Adrenal gland (tissue), 5 donors: ENCODE data around the gene CHRDL1.

ENCODE experiments used
- CTCF ChIP-seq, 6 experiments: fragments of 450-650 bp in 4 of 6; fragments of 200-600 bp in 2 of 6; sonication (generic) in 1 of 6; IDR thresholded peaks; 1 replicate in 5 of 6; 2 replicates in 1 of 6; pipeline versions ENCODE4 v1.5.1 to v1.8.0; 2016 to 2021; ENCODE audit warnings: antibody characterized with exemption in 6 of 6, mild to moderate bottlenecking in 2 of 6, moderate library complexity in 1 of 6
- POLR2A ChIP-seq, 2 donors: fragments of 450-650 bp; IDR thresholded peaks; one replicate each; pipeline ENCODE4 v1.6.1; 2017; ENCODE audit warnings: antibody characterized with exemption in 2 of 2, mild to moderate bottlenecking in 2 of 2, moderate library complexity in 1 of 2
- donor health status: DM: no; HTN: no; CAD: no.

- TF ChIP-seq POLR2A (IDR thresholded peaks at IDR 0.05) (no peak), CTCF (IDR thresholded peaks at IDR 0.05) (no peak)
Measured at GRCh38 chrX:110732266-110732665, 63.4 kb downstream of the CHRDL1 start.
